ENCODE results near the gene USP10. TPM values are rescaled to one million over a fixed set of nuclear protein-coding genes. Genes with fewer than 3 reads are reported as not detected.
A peak's percentile ranks its signal among the peaks of the same experiment; 100 is the strongest.
"Not testable (repeated sequence)": the region's sequence is repeated elsewhere in the genome, so short reads cannot be mapped to it uniquely, and the experiment has no call there.

USP10 gene
- polyA plus RNA-seq, 12 donors = 58.0 to 89.7 (median 65.2) TPM; not detected in 1

DNA sequence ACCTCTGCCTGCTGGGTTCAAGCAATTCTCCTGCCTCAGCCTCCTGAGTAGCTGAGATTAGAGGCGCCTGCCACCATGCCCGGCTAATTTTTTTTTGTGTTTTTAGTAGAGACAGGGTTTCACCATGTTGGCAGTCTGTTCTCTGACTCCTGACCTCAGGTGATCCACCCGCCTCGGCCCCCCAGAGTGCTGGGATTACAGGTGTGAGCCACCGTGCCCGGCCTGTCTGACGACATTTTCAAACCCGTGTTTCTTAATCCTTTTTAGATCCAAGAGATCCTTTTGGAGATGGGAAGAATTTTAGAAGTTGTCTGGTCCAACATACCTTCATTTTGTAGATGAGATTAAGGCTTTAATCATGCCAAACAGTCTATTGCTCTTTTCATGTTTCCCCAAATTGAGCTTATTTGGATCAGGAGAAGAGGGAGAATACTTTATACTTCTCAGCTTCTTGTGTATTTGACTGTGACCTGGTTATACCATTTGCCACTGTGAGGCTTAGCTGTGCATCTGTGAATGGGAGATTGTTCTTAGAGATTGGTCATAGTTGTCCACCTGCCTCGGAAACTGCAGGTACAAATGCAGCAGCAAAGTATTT, 25.8 kb downstream of the USP10 start:
- DNase-seq = no peak

DNA sequence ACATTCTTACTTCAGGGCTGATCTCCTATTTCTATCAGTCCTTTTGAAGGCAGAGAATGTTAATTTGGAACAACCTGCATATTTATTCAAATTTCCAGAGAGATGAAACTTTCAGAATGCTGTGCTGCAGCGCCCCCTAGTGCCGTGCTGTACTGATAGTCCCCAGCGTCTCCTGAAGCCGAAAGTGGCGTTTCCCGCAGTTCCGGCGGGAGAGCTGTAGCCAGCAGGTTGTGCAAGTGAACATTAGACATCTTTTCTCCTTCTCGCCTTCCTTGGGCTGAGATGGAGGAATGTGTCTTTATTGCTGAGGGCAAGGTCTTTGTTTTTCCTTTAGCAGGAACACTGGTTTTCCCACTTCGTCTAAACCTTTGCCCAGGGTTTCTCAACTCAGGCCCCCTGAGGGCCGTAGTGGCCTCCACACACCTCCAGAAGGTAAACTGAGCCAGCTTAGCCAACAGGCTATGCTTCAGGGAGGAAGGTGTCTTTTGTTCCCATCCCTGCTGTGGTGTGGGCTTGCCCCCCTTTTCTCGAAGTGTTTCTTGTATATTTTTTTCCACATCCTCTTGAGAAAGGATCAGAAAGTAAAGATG, 26.4 kb downstream of the USP10 start:
- peak; percentile 88 for DNase-seq

DNA sequence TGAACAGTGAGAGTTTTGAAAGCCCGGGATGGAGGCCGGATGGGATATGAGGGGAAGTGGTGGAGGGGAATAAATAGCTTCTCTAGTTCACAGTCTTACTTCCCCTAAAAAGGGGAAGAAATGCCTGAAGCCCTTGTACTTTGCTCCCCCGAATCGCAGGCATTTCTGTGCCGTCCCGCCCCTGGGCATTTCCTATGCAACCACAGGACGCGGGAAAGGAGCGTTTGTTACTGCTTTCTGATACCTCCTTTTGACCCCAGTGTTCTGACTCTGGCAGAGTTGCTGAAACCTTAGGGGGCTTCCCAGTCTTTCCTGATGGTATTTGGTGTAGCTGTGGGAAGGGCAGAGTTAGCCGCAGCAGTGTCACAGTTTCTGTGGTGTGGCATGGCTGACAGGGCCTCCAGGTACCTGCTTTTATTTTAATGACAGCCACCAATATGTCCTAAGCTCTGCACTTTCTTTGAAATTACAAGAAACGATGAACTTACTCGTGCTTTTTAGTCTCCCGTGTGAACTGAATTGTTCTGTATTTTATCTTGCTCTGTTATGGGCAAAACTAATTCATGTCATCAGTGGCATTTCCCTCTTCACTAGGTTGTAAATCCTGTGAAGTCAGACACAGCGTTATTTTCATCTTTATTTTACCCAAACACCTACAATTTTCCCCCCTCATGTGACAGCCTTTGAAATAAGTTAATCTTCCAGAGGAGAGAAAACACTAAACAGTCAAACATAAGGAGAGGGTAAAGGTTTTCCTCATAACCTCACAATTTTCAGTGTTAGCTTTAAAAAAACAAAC, 27.1 kb downstream of the USP10 start:
- no peak for DNase-seq

DNA sequence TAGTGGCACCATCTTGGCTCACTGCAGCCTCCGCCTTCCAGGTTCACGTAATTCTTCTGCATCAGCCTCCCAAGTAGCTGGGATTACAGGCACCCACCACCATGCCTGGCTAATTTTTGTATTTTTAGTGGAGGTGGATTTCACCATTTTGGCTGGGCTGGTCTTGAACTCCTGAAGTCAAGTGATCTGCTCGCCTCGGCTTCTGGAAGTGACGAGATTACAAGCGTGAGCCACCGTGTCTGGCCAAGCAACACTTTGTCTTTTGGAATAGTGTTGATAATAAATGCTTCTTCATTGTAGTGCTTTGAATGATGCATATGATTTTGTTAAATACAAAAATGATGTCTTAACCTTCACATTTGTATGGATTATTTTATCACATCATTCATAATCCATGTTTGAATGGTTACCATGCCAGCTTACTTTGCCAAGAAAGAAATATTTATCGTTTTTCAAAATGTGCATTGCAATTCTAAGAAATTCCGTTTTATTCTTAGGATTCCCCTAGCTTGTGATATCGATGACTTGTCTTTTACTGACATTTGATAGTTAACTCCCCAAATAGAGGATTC, 29.1 kb downstream of the USP10 start:
- no peak for DNase-seq

DNA sequence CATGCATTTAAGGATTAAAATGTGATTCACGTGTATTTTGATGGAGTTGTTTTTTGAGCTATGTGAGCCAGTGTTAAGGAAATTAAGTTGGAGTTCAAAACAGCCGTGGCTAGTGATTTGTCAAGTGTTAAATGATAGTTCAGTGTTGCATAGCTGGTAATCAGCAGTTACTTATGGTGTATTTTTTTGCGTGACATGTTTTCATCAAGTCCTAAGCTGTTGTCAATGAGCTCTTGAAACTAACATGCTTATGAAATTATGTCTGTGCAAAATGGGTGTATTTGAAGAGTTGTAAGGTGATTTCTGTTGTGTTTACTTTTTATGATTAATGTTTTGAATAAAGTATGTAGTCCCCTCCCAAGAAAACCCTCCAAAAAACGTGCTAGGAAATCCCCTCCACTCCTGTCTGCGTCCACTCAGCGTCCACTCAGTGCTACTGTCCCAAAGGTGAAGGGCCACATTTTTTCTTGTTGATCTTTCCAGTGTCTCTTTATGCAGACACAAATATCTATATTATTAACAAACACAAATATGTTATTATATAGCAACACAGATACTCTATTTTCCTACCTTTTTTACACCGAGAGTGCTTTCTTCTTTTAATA, 30.0 kb downstream of the USP10 start:
- DNase-seq = no peak

DNA sequence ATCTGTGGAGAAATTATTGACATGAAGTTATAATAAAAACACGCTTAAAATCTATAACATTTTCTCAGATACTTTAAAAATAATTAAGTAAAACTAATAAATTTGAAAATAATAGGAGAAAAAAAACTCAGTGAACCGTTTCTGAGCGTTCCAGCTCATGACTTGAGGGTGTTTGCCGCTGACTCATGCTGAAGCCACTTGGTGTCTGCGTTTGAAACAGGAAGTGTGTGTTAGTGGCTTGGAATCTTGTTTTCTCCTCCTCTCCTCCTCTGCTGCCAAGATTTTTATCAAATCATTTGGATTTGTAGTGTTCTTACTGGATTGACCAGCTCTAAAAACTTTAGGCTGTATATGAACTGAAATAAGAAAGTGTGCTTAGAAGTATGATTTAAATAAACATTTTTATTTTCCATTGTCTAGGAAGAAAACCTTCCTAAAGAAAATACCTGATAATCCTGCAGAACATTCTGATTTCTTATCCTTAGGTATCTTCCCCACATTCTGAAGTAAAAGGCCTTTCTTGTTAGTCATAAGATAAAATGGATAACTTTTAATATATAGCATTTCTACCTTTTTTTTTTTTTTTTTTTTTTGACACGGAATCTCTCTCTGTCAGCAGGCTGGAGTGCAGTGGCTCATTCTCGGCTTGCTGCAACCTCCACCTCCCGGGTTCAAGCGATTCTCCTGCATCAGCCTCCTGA, 30.8 kb downstream of the USP10 start:
- DNase-seq = peak; percentile 60

DNA sequence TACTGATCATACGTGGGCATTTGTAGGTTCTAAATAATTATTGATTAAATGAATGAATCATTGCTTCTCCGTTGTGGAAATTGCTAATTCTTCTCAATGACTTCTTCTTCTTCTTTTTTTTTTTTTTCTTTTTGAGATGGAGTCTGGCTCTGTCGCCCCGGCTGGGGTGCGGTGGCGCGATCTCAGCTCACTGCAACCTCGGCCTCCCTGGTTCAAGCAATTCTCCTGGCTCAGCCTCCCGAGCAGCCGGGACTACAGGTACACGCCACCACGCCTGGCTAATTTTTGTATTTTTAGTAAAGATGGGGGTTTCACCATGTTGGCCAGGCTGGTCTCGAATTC, 32.5 kb downstream of the USP10 start:
- not testable (repeated sequence) for DNase-seq

DNA sequence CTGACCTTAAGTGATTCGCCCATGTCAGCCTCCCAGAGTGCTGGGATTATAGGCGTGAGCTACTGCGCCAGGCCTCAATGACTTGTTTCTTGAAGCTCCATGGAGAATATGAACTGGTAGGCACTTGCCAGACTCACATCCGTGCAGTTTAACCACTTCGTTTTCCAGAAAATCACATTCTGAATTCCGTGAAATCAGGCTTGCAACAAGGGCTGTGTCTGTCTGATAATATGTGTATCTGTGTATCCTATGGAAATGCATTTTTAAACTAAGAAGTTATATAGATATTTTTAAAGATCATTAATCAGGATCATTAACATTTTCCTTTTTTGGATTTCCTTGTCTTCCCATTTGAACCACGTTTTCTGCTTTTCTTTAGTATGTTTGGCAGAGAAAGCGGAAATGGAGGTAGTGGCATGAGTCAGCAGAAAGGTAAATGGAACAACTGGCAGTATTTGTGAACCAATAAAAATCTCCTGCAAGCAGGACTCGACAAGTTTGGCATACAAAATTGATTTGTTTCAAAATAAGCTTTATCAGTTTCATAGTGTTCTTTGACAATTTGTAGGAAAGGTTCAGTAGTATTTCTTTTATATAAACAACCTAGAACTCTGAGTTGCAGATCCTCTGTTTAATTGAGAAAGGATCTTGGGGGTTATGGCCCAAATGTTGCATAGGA, 33.0 kb downstream of the USP10 start:
- no peak for DNase-seq

DNA sequence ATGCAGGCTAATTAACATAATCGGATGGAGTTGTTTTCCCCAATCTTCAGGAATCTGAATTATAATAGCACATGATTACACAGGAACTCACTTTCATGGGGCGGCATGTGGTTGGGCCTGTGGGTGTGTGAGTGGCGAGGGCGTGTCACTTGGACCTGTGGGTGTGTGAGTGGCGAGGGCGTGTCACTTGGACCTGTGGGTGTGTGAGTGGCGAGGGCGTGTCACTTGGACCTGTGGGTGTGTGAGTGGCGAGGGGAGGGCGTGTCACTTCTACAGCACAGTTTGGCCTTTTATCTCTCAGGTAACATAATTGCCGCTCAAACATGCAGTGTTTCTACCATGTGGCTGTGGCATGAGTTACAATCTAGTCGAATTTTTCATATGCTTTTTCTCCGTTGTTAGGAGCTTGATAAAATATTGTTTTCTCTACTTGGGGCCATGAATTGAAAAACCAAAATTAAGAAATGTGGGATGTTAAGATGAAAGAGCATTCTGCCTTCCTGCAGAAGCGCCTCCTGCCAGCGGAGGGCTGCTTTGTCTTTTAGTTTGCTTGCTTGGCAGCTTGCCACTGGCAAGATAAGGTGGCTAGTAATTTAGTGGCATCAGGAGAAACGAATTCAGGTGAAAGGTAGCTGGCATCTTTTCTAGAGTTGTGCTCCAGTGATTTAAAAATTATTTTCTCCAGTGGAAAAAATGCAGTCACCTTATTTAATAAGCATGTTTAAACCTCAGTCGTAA, 36.2 kb downstream of the USP10 start:
- no peak for DNase-seq

DNA sequence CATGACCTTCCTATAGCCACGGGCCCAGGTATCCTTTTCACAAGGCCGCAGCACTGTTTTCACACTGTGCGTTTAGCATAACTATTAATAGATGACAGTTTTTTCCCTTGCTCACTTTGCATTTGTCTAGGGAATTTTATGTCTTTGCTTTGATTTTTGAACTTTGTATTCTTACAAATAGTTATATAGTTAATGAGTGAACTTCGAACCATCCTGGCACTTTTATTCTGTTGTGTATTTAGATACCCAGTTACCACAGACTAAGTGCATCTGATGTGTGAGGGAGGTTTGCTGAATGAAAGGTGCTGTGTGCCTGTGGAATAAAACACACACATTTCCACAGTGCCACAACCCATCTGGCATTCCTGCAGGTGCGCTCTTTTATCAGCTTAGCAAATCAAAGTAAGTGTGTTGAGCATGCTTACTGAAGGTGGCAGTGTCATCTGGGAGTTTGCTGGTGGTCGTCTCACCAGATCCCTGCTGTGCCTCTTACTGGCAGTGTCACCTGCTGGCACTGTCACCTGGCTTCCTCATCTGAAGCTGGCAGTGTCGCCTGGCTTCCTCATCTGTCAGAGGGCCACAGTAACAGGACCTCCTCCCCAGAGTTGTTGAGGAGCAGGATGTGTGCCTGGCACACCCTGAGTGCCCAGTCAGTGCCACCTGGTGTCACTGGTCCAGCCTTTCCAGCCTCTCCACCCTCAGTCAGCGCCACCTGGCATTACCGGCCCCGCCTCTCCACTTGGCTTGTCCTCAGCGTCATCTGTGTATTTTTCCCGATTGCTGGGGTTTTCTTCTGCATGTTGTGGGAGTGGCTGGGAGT, 37.6 kb downstream of the USP10 start:
- DNase-seq = no peak

DNA sequence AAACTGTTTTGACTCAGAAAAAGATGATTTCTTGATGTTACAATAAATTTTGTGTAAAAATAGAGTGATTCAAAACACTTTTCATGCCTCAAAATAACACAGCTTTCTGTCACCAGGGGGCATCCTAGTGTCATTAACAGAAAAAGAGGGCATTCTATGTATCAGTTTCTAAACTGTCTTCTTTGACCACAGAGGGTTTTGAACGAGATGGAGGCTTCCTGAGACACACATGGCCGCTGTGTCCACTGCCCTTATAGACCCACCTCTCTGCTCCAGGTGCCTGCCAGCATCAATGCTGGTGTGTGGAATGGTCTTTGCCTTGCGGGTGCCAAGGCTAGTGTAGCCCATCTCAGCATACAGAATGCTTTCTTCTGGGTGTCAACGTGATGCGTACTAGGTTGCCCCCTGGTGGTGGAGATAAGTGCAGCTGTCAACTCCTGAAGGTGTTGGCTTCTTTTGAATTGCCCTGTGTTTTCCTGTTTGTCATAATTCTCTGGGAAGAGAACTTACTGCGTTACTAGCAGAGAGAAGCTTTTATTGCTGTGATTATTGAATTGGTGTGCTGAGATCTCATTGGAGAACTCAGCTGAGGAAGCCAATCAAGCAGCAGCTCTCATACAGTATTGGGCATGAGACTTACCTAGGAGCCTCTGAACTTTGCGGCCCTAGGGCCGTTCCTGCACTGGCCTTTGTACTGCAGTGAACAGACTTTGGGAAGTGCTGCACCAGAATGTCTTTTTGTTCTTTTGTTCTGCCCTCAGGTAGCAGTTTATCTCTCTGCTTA, 38.6 kb downstream of the USP10 start:
- DNase-seq = peak; percentile 63

DNA sequence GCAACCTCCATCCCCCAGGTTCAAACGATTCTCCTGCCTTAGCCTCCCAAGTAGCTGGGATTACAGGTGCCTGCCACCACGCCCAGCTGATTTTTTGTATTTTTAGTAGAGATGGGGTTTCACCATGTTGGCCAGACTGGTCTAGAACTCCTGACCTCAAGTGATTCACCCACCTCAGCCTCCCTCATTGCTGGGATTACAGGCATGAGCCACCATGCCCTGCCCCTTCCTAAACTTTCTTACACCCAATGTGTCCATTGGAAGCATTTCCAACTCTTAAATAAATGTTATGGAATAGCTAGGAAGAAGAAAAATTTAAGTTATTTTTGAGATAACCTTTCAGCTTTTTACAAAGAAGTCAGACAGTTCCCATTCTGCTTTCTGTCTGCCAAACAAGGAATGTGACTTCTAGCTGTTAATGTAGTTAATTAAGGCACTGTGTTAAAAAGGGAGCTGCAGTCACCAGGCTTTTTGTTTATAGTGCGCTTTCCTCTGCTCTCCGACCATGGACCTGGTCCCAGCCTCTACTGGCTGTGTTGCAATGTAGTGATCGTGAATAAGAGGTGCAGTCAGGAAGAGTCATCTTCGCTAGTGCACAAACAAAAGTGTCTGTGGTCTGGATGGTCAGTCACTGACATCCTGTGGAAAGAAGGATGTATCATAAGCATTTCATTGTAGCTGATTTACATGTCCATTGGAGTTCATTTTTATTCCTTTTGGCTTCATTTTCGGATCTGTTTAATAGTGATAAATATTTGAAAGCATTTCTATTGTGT, 39.7 kb downstream of the USP10 start:
- no peak for DNase-seq

DNA sequence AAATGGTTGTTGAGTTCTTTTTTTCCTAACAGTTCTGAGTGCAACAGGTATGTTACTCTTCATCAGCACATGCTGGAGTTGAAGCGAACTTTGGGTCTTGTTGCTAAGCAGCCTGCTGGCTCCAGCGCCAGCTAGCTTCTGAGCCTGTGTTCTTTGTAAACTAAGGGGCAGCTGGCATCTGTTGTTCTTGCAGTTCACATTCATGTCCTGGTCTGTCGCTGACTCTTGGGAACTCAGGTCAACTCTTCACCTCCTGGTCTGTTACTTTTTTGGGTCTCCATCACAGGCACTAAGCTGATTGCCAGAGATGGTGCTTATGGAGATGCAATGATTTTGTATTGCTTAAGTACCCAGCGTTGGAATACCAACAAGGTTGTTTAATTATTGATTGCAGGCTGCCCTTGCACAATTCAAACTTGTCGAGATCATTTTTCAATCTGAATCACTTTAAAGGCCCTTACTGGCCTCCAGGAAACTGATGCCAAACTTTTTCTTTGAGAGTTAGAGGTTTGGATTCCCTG, 40.9 kb downstream of the USP10 start:
- no peak for DNase-seq

DNA sequence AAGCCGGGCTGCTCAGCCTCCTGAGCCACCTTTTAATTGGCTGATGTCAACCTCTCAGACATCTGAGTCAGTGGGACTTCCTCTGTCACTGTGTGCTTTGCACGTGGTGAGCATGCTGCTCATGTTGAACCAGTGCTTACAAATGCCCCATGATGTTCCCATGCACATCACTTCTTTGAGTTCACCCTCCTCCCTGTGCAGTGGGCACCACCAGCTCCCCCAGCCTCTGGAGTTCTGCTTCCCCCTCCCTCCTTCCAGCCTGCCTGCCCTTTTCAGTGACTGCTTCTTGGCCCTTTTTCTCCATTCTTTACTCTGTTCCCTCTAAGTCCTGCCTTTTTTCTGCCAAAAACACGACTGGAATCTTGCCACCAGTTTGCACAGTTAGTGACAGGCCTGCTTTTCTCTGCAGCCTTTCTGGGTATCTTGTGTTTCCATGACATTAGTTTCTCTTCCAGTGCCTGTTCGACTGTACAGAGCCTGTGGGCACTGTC, 41.6 kb downstream of the USP10 start:
- peak; percentile 38 for DNase-seq

DNA sequence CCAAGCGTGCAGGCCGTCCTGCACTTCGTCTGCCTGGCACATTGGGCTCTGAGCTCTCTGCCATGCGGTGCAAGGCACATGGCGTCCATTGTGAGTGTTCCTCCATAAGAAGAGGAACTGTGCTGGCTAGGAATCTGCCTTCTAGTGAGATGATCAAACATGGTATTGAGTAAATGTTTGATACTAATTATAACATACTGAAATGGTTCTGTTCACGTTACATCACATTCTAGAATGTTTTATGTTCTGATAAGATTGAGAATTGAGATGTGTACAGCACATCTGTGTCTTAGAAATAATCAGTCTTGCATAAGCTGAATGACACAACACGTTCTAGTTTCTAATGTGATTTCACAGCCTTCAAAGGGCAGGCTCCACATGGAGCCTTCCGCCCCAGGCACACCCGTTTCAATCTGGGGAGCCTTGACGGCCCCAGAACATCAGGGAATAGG, 42.9 kb downstream of the USP10 start:
- DNase-seq = no peak

DNA sequence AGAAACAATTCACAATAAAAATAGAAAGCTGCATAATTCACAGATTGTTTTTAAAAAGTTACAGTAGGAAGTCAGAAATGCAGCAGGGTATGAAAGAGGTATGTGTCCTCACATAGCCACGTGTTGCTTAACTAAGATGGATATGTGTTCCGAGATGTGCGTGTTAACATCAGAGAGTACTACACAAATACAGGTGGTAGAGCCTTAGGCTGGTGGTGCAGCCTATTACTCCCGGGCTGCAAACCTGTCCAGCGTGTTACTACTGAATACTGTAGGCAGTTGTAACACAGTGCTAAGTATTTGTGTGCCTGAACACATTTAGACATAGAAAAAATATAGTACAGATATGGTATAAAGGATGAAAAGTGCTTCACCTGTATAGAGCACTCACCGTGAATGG, 46.4 kb downstream of the USP10 start:
- no peak for DNase-seq

DNA sequence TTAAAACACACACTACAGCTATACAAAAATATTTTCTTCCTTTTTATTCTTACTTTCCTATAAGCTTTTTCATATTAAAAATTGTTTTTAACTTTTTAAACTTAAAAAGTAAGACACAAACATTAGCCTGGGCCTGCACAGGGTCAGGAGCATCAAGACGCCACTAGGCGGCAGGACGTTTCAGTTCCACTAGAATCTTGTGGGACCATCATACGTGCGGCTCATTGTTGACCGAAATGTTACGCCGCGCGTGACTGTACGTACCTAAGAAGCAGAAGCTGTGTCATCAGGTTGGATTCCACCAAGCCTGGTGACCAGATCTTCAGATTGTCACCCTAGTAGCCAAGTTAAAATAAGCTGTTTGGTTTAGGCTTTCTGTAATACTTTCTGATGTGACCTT, 47.1 kb downstream of the USP10 start:
- DNase-seq = no peak

Data from muscle of arm (tissue), 12 donors.